SHP77 treated with DMSO at 0.1 percent for 48 hours (cell line): ENCODE results near the gene FAM163A.

Experiments
- DNase-seq: peaks from one replicate; lab custom pipeline; 2025; lab: John Stamatoyannopoulos, UW

FAM163A gene

GRCh38 chr1:179856296-179856695 is 113.2 kb downstream of the FAM163A start:
- no peak for DNase-seq

GRCh38 chr1:179857009-179857408 is 113.9 kb downstream of the FAM163A start:
- DNase-seq: no peak

- no peak for DNase-seq
Observed at GRCh38 chr1:179860652-179861051, 117.6 kb downstream of the FAM163A start.

- no peak for DNase-seq
Observed at GRCh38 chr1:179865377-179865776, 122.3 kb downstream of the FAM163A start.
